NCI-H1694 (cell line): ENCODE results near the gene ZFHX3.

Experiments
- DNase-seq: peaks from one replicate; lab custom pipeline; 2025; lab: John Stamatoyannopoulos, UW

ZFHX3 gene

DNA sequence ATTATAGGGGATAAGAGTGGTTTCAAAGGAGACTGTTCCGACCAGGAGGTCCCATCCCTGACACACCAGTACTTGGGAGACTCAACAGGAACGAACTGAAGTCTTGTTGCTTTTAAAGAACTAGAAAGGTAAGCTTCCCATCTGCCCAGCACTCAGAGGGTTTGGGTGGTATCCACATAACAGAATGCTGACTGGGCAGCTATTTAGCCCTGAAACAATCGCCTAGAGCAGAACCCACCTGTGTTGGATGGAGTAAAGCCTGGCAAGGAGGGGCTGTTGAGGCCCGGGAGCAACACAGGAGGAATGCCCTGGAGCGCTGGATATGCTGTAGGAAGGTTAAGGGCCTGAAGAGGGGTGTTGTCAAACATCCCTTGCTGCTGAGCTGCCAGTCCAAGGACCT, 254.9 kb downstream of the ZFHX3 start:
- no peak for DNase-seq

GRCh38 chr16:72791786-72792185, 256.1 kb downstream of the ZFHX3 start:
- no peak for DNase-seq

- no peak for DNase-seq
These were observed 258.0 kb downstream of the ZFHX3 start for GRCh38 chr16:72789921-72790320.

DNA sequence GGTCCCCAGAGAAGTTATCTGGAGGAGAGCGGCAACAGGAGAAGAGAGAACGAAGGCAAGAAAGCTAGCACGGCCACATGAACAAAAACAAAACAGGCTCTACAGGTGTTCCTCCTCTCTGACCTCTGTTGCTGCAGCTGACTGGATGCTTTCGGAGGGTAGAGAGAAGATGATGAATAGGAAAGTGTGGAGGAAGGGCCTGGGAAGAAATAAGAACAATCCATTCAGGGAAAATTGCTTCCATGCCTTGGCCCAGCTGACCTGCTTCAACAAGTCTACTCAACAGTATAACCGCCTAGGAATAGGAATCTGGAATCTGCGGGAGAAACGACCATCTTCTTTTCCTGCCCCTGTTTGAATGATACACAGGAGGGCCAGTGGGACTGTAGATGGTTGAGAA, 258.5 kb downstream of the ZFHX3 start:
- DNase-seq = no peak

DNA sequence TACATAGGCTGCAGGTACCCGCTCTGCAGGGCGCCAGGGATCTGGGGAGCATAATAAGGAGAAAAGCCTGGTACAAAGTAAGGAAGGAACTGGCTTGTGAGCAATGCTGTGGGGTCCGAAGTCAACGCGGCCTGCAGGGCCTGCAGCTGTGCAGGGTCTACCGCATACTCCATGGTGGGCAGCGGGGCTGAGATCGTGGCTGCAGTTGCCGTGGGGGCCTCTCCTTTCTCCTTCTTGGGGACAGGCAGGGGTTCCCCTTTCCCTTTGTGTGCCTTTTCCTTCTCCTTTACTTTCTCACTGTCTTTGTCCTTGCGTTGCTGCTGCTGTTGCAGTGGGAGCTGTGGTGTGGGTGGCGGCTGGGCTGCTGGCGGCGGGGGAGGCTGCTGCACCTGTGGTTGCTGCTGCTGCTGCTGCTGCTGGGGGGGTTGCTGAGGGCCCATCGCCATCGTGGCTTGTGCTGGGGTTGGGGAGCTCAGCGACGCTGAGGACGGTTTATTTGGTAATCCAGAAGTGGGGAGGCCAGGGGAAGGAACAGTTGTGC, 259.6 kb downstream of the ZFHX3 start:
- no peak for DNase-seq

- no peak for DNase-seq
These were observed 260.2 kb downstream of the ZFHX3 start for GRCh38 chr16:72787514-72788268.

DNA sequence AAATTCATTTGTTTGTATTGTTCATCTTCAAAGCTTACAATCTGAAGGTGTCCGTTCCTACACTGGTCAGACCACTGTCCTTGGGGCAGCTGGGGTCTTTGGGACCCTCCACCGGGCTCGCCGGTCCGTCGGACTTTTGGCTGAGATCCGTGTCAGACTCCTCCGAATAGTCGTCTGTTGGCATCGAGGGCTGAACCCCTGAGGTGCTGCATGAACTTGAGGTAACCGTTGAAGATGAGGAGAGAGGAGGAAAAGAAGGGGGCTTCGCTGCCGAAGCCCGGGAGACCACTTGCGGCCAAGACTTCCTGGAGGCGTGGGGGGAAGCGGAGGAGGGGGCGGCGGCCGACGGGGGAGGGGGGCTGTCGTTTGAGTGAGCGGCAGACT, 260.8 kb downstream of the ZFHX3 start:
- no peak for DNase-seq

DNA sequence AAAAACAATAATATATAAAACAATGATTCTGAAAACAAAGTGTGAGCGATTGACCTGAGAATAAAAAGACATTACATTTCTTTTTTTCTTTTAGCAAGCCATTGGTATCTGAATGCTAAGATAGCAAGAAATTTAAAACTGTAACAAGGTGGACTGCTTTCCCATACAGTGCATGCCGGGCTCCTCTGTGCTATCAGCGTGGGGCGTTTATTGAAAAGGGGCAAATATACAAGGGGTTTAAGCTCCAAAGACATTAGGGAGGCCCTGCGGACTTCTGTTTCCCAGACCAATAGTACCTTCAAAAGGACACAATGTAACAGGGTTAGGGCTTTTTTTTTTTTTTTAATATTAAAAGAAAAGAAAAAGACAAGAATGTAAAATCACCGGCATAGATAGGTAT, 261.3 kb downstream of the ZFHX3 start:
- DNase-seq = no peak

DNA sequence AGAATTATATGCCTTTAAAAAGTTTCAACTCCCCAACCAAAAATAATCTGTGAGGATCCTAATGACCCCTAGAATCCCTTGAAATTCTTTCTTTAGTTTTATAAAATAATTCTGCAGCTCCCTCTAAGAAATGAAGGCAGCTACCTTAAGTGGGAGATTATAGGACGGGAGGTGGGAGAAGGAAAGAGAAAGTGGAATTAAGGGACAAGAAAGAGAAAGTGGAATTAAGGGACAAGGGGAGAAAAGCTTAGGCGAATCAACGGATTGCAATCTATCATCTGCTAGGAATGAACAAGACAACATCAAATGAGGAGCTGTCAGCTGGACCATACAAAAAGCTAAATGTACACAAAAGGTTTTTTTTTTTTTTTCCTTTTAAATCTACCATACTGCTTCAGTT, 262.0 kb downstream of the ZFHX3 start:
- no peak for DNase-seq

DNA sequence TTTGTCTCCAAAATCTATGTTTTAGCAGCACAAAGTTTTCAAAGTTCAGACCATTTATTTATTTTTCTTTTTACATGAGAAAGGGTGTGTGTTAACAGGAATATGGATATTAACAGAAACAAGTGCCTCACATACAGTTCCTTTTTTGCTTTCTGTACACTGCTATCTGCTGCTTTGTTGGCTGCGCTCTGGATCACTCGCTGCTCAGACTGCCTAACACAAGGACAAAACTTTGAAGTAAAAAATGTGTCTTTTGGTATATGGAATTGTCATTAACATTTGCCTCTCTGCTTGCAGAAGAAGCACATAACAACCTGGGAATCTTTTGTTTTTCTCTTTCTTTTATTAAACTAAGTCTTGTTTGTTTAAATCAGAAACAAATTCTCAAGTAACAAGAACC, 262.8 kb downstream of the ZFHX3 start:
- DNase-seq = no peak

- no peak for DNase-seq
These were observed 264.1 kb downstream of the ZFHX3 start for GRCh38 chr16:72783716-72784318.

DNA sequence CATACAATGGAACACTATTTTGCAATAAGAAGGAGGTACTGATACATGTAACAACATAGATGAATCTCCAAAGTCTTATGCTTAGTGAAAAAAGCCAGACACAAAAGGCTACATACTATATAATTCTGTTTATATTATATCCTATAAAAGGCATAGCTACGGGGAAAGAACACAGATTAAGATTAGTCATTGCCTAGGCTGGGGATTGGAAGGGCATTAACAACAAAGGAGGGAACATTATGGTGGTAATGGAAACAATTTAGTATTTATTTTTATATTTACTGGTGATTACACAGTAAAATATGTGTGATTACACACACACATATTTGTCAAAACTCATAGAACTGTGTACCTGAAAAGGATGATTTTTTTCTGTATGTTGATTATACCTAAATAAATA, 278.1 kb downstream of the ZFHX3 start:
- no peak for DNase-seq

- DNase-seq = no peak
These were observed 279.3 kb downstream of the ZFHX3 start for GRCh38 chr16:72768591-72768990.

DNA sequence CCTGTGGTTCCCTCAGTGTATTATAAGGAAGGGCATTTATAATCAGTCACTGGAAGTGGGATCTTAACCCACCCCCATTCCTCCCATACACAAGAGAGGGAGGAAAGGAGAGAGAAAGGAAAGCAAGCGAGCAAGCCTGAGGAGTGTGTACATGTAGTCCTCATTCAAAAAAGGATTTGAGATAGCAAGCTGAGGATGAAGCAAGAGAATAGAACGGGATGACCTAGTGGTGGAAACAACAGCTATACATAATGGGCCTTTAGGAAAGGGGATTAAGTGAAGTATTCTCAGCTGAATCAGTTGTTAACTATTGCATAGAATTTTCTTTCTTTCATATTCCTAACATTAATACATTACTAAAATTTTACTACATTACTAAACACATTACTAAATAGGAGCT, 281.4 kb downstream of the ZFHX3 start:
- DNase-seq = no peak

GRCh38 chr16:72764015-72764654, 283.8 kb downstream of the ZFHX3 start:
- no peak for DNase-seq

DNA sequence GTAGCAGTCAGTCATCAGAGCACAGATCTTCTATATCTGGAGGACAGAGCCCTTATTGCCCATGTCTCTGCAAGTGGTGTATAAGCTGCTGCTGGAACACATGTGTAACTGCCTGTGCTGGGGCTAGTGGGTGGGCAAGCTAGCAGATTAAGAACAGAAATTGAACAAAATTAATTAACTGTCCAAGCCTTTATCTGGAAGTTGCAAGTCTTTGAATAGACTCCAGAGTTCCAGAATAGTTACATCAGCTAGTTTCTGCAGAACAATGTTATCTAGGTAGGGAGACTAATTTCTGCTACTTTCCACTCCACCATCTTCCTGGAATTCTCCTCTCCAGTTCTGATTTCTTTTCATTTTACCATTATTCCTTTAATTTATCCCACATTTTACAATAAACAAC, 287.3 kb downstream of the ZFHX3 start:
- DNase-seq = no peak

GRCh38 chr16:72753881-72754280, 294.0 kb downstream of the ZFHX3 start:
- DNase-seq = no peak

- DNase-seq = no peak
These were observed 295.8 kb downstream of the ZFHX3 start for GRCh38 chr16:72752004-72752695.

DNA sequence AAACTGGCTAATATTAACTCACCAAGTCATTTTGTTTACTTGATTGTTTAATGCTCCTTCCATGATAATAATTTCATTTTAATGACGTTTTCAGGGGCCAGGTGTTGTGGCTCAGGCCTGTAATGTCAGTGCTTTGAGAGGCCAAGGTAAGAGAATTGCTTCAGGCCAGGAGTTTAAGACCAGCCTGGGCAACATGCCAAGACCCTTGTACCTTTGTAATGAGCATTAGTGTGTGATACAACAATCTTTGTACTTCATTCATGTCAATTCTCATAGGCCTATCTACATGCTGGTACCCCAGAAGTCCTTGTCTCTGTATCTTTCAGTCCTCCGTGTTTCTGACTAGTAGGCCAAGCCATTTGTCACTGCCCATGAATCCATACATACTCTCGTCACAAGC, 296.9 kb downstream of the ZFHX3 start:
- DNase-seq = no peak

GRCh38 chr16:72749091-72749490, 298.8 kb downstream of the ZFHX3 start:
- no peak for DNase-seq

DNA sequence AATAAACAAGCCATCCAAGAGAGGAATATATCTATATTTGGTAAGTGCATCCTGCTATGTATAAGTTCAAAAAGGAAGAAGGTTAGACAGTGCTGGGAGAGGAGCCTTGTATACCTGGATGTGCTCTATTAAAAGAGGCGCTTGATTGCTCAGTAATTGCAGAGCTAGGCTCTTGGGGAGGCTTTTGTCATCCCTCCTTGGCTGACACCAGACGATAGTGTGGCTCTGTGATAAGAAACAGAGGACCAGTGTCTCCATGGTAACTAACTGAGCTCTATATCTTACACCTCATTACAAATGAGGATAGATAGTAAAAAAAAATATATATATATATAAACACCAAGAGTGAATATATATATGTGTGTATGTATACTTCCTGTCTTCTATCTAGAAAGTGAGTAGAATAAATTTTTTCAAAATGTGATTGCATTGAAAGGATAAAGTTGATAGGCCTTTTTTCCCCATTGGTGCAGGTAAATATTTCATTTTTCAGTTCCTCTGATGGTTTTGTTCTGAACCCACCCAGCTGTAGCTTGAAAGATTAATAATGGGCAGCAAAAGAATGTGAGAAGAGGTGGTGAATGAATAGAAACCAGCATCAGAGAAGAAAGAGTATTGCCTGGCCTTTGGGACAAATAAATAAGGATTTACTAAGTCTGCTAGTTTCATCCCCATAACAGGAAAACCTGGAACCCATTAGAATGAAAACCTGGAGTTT, 303.7 kb downstream of the ZFHX3 start:
- no peak for DNase-seq
